ENCODE measurements around the gene GADD45G. TPM values are rescaled to one million over a fixed set of nuclear protein-coding genes. Genes with fewer than 3 reads are reported as not detected.

The GADD45G gene
- total and polyA plus RNA-seq, 2 of the 4 experiments (the other 2 are of a cell fraction) = 0.15 TPM; not detected in 1

DNA sequence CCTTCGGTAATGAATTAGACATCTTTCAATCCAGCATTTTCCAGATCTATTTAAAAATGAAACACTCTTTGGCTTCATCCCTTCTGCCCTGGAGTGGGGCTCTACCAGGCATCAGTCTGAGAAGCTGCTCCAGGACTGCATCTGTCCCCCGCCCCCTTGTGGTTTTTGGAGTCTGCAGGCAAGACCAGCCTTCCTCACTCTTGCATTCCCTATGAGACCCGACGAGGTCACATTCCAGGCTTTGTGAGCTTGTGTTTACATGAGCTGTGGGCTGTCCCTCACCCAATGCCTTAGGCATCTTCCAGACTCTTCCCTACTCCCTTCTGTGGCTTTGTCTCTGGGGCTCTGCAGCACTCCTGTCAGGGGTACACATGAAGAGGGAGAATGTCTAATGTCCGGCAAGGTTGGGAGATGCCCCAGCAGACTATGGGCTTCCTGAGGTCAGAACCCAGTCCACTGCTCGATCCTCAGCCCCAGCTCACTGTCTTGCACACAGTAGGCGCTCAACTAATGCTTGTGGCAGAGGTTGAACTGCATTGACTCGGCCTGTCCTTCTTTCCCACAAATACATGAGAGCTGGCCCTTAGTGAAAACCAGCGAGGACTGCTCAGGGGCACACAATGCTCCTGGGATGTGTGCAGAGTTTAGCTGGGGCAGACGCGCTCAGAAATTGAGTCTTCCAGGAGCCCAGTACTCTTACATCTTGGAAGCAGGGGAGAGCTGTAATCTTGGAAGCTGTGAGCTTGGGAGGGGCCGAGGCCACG, 11.7 kb upstream of the GADD45G start:
- no peak overlapping the region for H2AK5ac ChIP-seq (ENCODE audit: low read depth, low read length)
- H4K20me1 ChIP-seq (ENCODE audit: insufficient read depth, low read length) = no peaks in the 10 kb centered on the region; the same call in 1 of the 2 replicates
- H4K5ac ChIP-seq (ENCODE audit: low read depth, low read length) = no peak overlapping the region
- H2BK120ac ChIP-seq (ENCODE audit: low read depth, low read length) = no peak overlapping the region
- ATAC-seq (ENCODE audit: low read depth) (peak; percentile 89), DNase-seq (peak; percentile 57)
- no peak overlapping the region for H3K27ac ChIP-seq (ENCODE audit: insufficient read depth, low read length)
- TF ChIP-seq, protein P1, sequence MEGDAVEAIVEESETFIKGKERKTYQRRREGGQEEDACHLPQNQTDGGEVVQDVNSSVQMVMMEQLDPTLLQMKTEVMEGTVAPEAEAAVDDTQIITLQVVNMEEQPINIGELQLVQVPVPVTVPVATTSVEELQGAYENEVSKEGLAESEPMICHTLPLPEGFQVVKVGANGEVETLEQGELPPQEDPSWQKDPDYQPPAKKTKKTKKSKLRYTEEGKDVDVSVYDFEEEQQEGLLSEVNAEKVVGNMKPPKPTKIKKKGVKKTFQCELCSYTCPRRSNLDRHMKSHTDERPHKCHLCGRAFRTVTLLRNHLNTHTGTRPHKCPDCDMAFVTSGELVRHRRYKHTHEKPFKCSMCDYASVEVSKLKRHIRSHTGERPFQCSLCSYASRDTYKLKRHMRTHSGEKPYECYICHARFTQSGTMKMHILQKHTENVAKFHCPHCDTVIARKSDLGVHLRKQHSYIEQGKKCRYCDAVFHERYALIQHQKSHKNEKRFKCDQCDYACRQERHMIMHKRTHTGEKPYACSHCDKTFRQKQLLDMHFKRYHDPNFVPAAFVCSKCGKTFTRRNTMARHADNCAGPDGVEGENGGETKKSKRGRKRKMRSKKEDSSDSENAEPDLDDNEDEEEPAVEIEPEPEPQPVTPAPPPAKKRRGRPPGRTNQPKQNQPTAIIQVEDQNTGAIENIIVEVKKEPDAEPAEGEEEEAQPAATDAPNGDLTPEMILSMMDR (conservative IDR thresholded peaks at IDR 0.05; ENCODE audit: low read depth, low read length) = peak; percentile 32
- TF ChIP-seq CEBPB (IDR thresholded peaks at IDR 0.05; ENCODE audit: low read depth, low read length) (no peak), SMC3 (IDR thresholded peaks at IDR 0.05; ENCODE audit: low read depth, low read length) (0 out of 2 replicates have a peak, but pooled peaks have one; percentile 3), RFX5 (IDR thresholded peaks at IDR 0.05; ENCODE audit: low read depth, low read length) (no peak), FOS (IDR thresholded peaks at IDR 0.05; ENCODE audit: low read depth, low read length) (no peak), MXI1 (IDR thresholded peaks at IDR 0.05; ENCODE audit: borderline replicate concordance, low read depth, low read length) (no peak), RCOR1 (IDR thresholded peaks at IDR 0.05; ENCODE audit: insufficient replicate concordance, low read length) (no peak)
- no peak overlapping the region for H3K4me3 ChIP-seq (ENCODE audit: insufficient read depth, low read depth, low read length)
- H3K9me3 ChIP-seq (ENCODE audit: control insufficient read depth, insufficient read depth, low read length) = no peaks in the 10 kb centered on the region
- WGBS, 2 experiments (ENCODE audit: extremely low coverage in 2 of 2, insufficient read length in 1 of 2) = 40% methylated on average over 1 of the region's 13 CpGs; no CpG with 5 or more reads in 1 of the 2 experiments
- H3K79me1 ChIP-seq (ENCODE audit: low read depth in 1 of 2, low read length in 2 of 2) = no peaks in the 10 kb centered on the region
- intact Hi-C loops (cut with micrococcal nuclease) = no loop called here
- H3K4me2 ChIP-seq (ENCODE audit: low read depth, low read length) = no peak overlapping the region
- no peak overlapping the region for H4K91ac ChIP-seq (ENCODE audit: insufficient read depth, low read depth, low read length)
- in situ Hi-C loops (cut with MboI; ENCODE audit: low sequenced_read_pairs) = loop anchor here (10.0 kb wide), 1 partner anchor 1282 kb away; no protein-coding TSS in a partner anchor
- H2BK5ac ChIP-seq (ENCODE audit: low read depth, low read length, poor library complexity, severe bottlenecking) = no peak overlapping the region
- H3K18ac ChIP-seq (ENCODE audit: low read depth, low read length) = no peak overlapping the region
- H3K4ac ChIP-seq (ENCODE audit: low read depth, low read length) = no peak overlapping the region
- H3K27me3 ChIP-seq (ENCODE audit: control insufficient read depth, insufficient read depth, low read length) = peaks cover 28% of the 10 kb centered on the region
- dilution Hi-C loops (cut with HindIII; ENCODE audit: low sequenced_read_pairs, unreplicated experiment) = no loop called here
- no peaks in the 10 kb centered on the region; the same call in 1 of the 2 replicates for H3K9me1 ChIP-seq (ENCODE audit: insufficient read depth, low read length)
- no peak overlapping the region for H4K8ac ChIP-seq (ENCODE audit: low read depth in 2 of 2, low read length in 2 of 2)
- no peak overlapping the region for H2BK15ac ChIP-seq (ENCODE audit: low read depth, low read length)
- no peak overlapping the region for H2AK9ac ChIP-seq (replicated peaks; ENCODE audit: low read depth, low read length, poor library complexity)
- no TSS peak for BruUV-seq (replicated peaks)
- CTCF ChIA-PET = interaction anchor here (0.6 to 2.1 kb wide), 8 partner anchors 8 to 508 kb away, joined by 3 to 11 read pairs (median 3); partner anchors contain the start of gene GADD45G
- no peaks in the 10 kb centered on the region for H3K36me3 ChIP-seq (ENCODE audit: control insufficient read depth, insufficient read depth, low read length)
- H2AFZ ChIP-seq (replicated peaks; ENCODE audit: low read length, poor library complexity) = peak overlapping the region; percentile 13
- no peak overlapping the region for H3K23ac ChIP-seq (ENCODE audit: low read depth, low read length)
- no peak overlapping the region for H3K14ac ChIP-seq (replicated peaks; ENCODE audit: low read depth, low read length)
- no peak overlapping the region for H2BK20ac ChIP-seq (ENCODE audit: low read depth, low read length)
- H3K4me1 ChIP-seq (ENCODE audit: control insufficient read depth, insufficient read depth, low read length) = peaks cover 3% of the 10 kb centered on the region; the same call in 1 of the 2 replicates
- POLR2A ChIA-PET (ENCODE audit: unreplicated experiment) = no interaction called here
- no peak overlapping the region for H3K9ac ChIP-seq (ENCODE audit: low read depth, low read length)
- no peak overlapping the region for H3K56ac ChIP-seq (ENCODE audit: extremely low read depth, insufficient read depth, low read length)
